Heart right ventricle (tissue), 16 donors: ENCODE measurements around the gene FANCC. TPM values are rescaled to one million over a fixed set of nuclear protein-coding genes. Genes with fewer than 3 reads are reported as not detected.

ENCODE experiments used
- ATAC-seq, 8 donors: fragments of 200-7000 bp; cut with Tn5 transposase; one replicate each; pipeline ENCODE4 v1.9.1; 2020; ENCODE audit warnings: mild to moderate bottlenecking in 8 of 8, moderate library complexity in 8 of 8, moderate number of reproducible peaks in 1 of 8
- DNase-seq, 2 donors: peaks; one replicate each; pipeline ENCODE4 v3.0.0-alpha.2; 2020
- H3K27ac ChIP-seq, 10 donors: fragments of 200-600 bp; sonication (generic) in 2 of 10; one replicate each; pipeline versions ENCODE4 v1.5.0 to v1.8.0; 2020 to 2022; ENCODE audit warnings: mild to moderate bottlenecking in 3 of 10
- H3K27me3 ChIP-seq, 7 donors: fragments of 200-600 bp; one replicate each; pipeline ENCODE4 v1.8.0; 2021 to 2022; ENCODE audit warnings: mild to moderate bottlenecking in 2 of 7
- H3K36me3 ChIP-seq, 9 donors: fragments of 200-600 bp; sonication (generic) in 1 of 9; one replicate each; pipeline versions ENCODE4 v1.5.0 to v1.8.0; 2020 to 2022; ENCODE audit warnings: mild to moderate bottlenecking in 2 of 9
- H3K4me1 ChIP-seq, 9 donors: fragments of 200-600 bp; sonication (generic) in 1 of 9; one replicate each; pipeline versions ENCODE4 v1.5.0 to v1.8.0; 2020 to 2022; ENCODE audit warnings: mild to moderate bottlenecking in 4 of 9
- H3K4me3 ChIP-seq, 10 donors: fragments of 200-600 bp; sonication (generic) in 2 of 10; one replicate each; pipeline versions ENCODE4 v1.5.0 to v1.8.0; 2020 to 2022; ENCODE audit warnings: mild to moderate bottlenecking in 7 of 10, moderate library complexity in 2 of 10
- H3K9me3 ChIP-seq, 11 donors: fragments of 200-600 bp in 10 of 11; sonication (generic) in 2 of 11; one replicate each; pipeline versions ENCODE4 v1.5.0 to v1.8.0; 2013 to 2022; ENCODE audit warnings: mild to moderate bottlenecking in 2 of 11, control low read depth in 1 of 11, moderate library complexity in 1 of 11
- CTCF ChIP-seq, 9 donors: fragments of 200-600 bp; sonication (generic) in 2 of 9; IDR thresholded peaks; one replicate each; pipeline versions ENCODE4 v1.5.0 to v1.8.0; 2021 to 2022; ENCODE audit warnings: antibody characterized with exemption in 9 of 9, mild to moderate bottlenecking in 5 of 9, moderate library complexity in 1 of 9
- WGBS, 2 donors: extraction: QIAGEN DNeasy Blood & Tissue Kit; methylation state at CpG; one replicate each; pipeline ENCODE4 v1.1.7; 2013; ENCODE audit warnings: inconsistent platforms in 1 of 2; 5-methylcytosine and 5-hydroxymethylcytosine counted together
- intact Hi-C, 10 donors: fragments of 100-400 bp; cut with DNase I; formaldehyde crosslinking; loops; one replicate each; pipeline versions ENCODE4 v1.11.1 to v1.14.2; 2022
- polyA plus RNA-seq, 2 donors: library from polyadenylated mRNA; stranded (reverse); fragments of 200-250 nt; gene quantifications; one replicate each; pipeline ENCODE4 v1.2.3, GENCODE V29; 2013
- total RNA-seq, 10 donors: library from RNA; stranded (reverse); fragmentation: NEBNext Ultra II Directional in 3 of 10; extraction: Animal tissue kit (Norgen Biotek cat#: 25700) in 3 of 10; gene quantifications; one replicate each; pipeline versions ENCODE4 v1.2.1 to v1.2.4, GENCODE V29; 2021 to 2023
- donor health status: Arrhythmogenic right ventricular cardiomyopathy.
- donor health status: ischemic (EF 13 %, LVEDD 7.1; RV severe dilation, severe dysfunction).
- donor health status: healthy with polysubstance abuse.
- donor health status: DM: no; HTN: yes; CAD: no.
- donor health status: DM: no; HTN: no; CAD: no.
- donor health status: ischemic (EF 25% LVEDD 6.9; RV normal size, moderate dysfunction).
- donor health status: ischemic (EF 25% LVEDD 5.7; RV mildly dilated, moderate dysfunction).
- donor health status: healthy.
- donor health status: DM: yes; HTN: yes; CAD: no.
- donor health status: Ischemic cardiomyopathy.
- donor health status: ischemic (EF 35%, LVEDD 5.7; RV mildly dilated, moderate dysfunction).
- donor health status: nonischemic (EF 11% LVEDD 7.7; RV severe dilation, severe dysfunction).
- donor health status: DM: yes; HTN: yes; CAD: no.
- donor health status: PGD.
- donor health status: ischemic (EF 29% LVEDD 5.4; RV normal size, mild dysfunction).
- donor health status: nonischemic (EF 23%, LVEDD 6.1; RV moderate dilation, normal function).

FANCC gene
- total and polyA plus RNA-seq, 12 donors, result 2.9 to 6.8 (median 4.3) TPM

GRCh38 chr9:95249986-95250385 lies 67.5 kb downstream of the FANCC start:
- ATAC-seq (no peak), DNase-seq (no peak)
- no peaks in the 10 kb centered on the region for H3K27me3 ChIP-seq
- H3K36me3 ChIP-seq, result peaks cover 0 to 23% (median 0%) of the 10 kb centered on the region in 9 donors
- H3K4me1 ChIP-seq, result peaks cover 0 to 15% (median 8%) of the 10 kb centered on the region in 9 donors
- intact Hi-C loops, result loop anchor here in 1 of 10 donors (5.0 kb wide), 1 partner anchor 47 kb away; no protein-coding TSS in a partner anchor
- no peak overlapping the region for H3K27ac ChIP-seq
- peaks cover 0 to 2% (median 0%) of the 10 kb centered on the region in 11 donors for H3K9me3 ChIP-seq
- TF ChIP-seq CTCF (IDR thresholded peaks at IDR 0.05), result no peak
- H3K4me3 ChIP-seq, result no peak overlapping the region
- WGBS, 2 donors, result 45 to 46% methylated on average over 2 of the region's 2 CpGs

GRCh38 chr9:95246547-95246946 lies 71.0 kb downstream of the FANCC start:
- Histone ChIP-seq H3K36me3 (peaks cover 0 to 24% (median 0%) of the 10 kb centered on the region in 9 donors), H3K27ac (no peak overlapping the region), H3K4me1 (peaks cover 0 to 15% (median 8%) of the 10 kb centered on the region in 9 donors), H3K27me3 (no peaks in the 10 kb centered on the region), H3K4me3 (no peak overlapping the region), H3K9me3 (no peaks in the 10 kb centered on the region)
- DNase-seq (no peak), ATAC-seq (no peak)
- intact Hi-C loops, result loop anchor here in 1 of 10 donors (5.0 kb wide), 1 partner anchor 51 kb away; no protein-coding TSS in a partner anchor
- no peak for TF ChIP-seq CTCF (IDR thresholded peaks at IDR 0.05)
- WGBS, 2 donors, result 90 to 93% methylated on average over 1 of the region's 1 CpG

DNA sequence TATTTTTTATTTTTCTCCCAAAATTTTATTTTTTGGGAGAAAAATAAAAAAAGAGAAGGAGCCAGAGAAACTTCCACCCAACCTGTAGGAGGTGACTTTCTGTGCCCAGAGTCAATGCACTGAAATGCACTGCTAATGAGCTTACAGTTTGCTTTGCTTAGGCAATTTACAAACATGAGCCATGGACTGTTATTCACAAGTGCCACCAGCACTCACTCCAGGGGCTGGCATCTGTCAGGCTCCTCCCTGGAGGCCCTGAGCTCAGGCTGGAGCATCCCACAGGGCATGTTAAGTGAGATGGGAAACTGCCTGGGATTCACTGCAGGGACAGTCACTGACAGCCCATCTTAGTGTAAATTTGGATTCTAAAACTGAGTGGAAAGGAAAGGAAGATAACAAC lies 74.9 kb downstream of the FANCC start:
- TF ChIP-seq CTCF (IDR thresholded peaks at IDR 0.05), result no peak
- no peak for ATAC-seq
- intact Hi-C loops, result no loop called here

DNA sequence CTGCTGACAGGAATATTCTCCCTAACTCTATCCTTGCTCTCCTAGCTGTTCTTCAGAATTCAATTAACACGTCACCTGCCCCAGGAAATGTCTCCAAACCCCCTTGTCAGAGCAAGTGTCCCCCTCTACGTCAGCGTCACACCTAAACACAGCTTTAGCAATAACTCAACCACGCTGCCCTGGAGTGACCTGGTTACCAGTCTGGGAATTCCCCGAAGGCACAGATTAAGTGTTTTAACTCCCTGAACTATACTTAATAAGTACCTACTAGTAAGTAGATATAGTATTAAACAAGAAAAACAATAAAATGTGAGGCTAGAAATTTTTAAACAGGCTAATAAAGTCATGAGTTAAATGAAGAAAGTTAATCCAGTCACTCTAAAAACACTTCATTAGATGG lies 78.4 kb downstream of the FANCC start:
- Histone ChIP-seq H3K4me3 (no peak overlapping the region), H3K36me3 (peaks cover 0 to 5% (median 0%) of the 10 kb centered on the region in 9 donors), H3K4me1 (no peaks in the 10 kb centered on the region), H3K27me3 (no peaks in the 10 kb centered on the region), H3K27ac (no peak overlapping the region), H3K9me3 (no peaks in the 10 kb centered on the region)
- DNase-seq (no peak), ATAC-seq (no peak)
- WGBS, 2 donors, result 97 to 98% methylated on average over 5 of the region's 5 CpGs
- intact Hi-C loops, result no loop called here
- TF ChIP-seq CTCF (IDR thresholded peaks at IDR 0.05), result no peak

More for the DNA sequence above, 74.9 kb downstream of the FANCC start:
- no peaks in the 10 kb centered on the region for H3K9me3 ChIP-seq
- no peak for DNase-seq
- H3K4me3 ChIP-seq, result no peak overlapping the region
- no peak overlapping the region for H3K27ac ChIP-seq
- H3K4me1 ChIP-seq, result no peaks in the 10 kb centered on the region
- H3K36me3 ChIP-seq, result peaks cover 0 to 24% (median 0%) of the 10 kb centered on the region in 9 donors
- no peaks in the 10 kb centered on the region for H3K27me3 ChIP-seq
